ENCODE data around the gene DDR1. TPM values are rescaled to one million over a fixed set of nuclear protein-coding genes. Genes with fewer than 3 reads are reported as not detected.
A peak's percentile ranks its signal among the peaks of the same experiment; 100 is the strongest.
"Not testable (repeated sequence)": the region's sequence is repeated elsewhere in the genome, so short reads cannot be mapped to it uniquely, and the experiment has no call there.

Gene DDR1
- total and polyA plus RNA-seq, 2 donors from 2014 or later, result 95.8 to 362 TPM

GRCh38 chr6:30901436-30901835, 17.1 kb downstream of the DDR1 start:
- H3K27me3 ChIP-seq (ENCODE audit: control insufficient read depth, insufficient read depth, low read length), result no peaks in the 10 kb centered on the region
- FAIRE-seq (no peak), DNase-seq (no peak)
- H3K4me3 ChIP-seq (ENCODE audit: low read length in 3 of 3), result no peak overlapping the region
- H3K27ac ChIP-seq (ENCODE audit: low read depth in 2 of 2, low read length in 2 of 2), result no peak overlapping the region
- no peaks in the 10 kb centered on the region for H3K4me1 ChIP-seq (ENCODE audit: control insufficient read depth in 2 of 3, insufficient read depth in 2 of 3, low read depth in 1 of 3, low read length in 3 of 3)
- H3K36me3 ChIP-seq (ENCODE audit: control insufficient read depth in 2 of 3, insufficient read depth in 3 of 3, low read length in 3 of 3), result peaks cover 0 to 12% (median 9%) of the 10 kb centered on the region in 3 donors
- intact Hi-C loops (cut with DNase I), result no loop called here
- H3K9me3 ChIP-seq (ENCODE audit: control insufficient read depth in 2 of 3, insufficient read depth in 1 of 3, low read length in 3 of 3), result no peaks in the 10 kb centered on the region
- TF ChIP-seq, protein P1, sequence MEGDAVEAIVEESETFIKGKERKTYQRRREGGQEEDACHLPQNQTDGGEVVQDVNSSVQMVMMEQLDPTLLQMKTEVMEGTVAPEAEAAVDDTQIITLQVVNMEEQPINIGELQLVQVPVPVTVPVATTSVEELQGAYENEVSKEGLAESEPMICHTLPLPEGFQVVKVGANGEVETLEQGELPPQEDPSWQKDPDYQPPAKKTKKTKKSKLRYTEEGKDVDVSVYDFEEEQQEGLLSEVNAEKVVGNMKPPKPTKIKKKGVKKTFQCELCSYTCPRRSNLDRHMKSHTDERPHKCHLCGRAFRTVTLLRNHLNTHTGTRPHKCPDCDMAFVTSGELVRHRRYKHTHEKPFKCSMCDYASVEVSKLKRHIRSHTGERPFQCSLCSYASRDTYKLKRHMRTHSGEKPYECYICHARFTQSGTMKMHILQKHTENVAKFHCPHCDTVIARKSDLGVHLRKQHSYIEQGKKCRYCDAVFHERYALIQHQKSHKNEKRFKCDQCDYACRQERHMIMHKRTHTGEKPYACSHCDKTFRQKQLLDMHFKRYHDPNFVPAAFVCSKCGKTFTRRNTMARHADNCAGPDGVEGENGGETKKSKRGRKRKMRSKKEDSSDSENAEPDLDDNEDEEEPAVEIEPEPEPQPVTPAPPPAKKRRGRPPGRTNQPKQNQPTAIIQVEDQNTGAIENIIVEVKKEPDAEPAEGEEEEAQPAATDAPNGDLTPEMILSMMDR (IDR thresholded peaks at IDR 0.05; ENCODE audit: borderline replicate concordance, extremely low read depth, insufficient read depth), result no peak
- H3K9ac ChIP-seq (ENCODE audit: low read length in 3 of 3), result no peak overlapping the region

DNA sequence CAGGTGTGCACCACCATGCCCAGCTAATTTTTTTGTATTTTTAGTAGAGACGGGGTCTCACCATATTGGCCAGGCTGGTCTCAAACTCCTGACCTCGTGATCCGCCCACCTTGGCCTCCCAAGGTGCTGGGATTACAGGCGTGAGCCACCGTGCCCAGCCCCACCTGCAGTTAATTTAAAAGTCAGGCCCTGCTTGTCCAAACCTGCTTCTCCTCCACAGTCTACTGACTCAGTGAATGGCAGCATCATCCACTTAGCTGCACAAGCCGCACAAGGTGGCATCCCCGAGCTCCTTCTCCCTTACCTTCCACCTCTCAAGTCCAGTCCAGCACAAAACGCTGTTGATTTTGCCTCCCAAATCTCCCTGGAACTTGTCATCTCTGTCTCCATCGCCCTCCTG, 17.9 kb downstream of the DDR1 start:
- intact Hi-C loops (cut with DNase I); H3K27me3 ChIP-seq (ENCODE audit: control insufficient read depth, insufficient read depth, low read length); H3K27ac ChIP-seq (ENCODE audit: low read depth in 2 of 2, low read length in 2 of 2); H3K9ac ChIP-seq (ENCODE audit: low read length in 3 of 3); FAIRE-seq; H3K4me3 ChIP-seq (ENCODE audit: low read length in 3 of 3); H3K4me1 ChIP-seq (ENCODE audit: control insufficient read depth in 2 of 3, insufficient read depth in 2 of 3, low read depth in 1 of 3, low read length in 3 of 3); H3K9me3 ChIP-seq (ENCODE audit: control insufficient read depth in 2 of 3, insufficient read depth in 1 of 3, low read length in 3 of 3): not testable (repeated sequence)
- peak in 1 of 5 donors; percentile 15 for DNase-seq
- peaks cover 0 to 12% (median 6%) of the 10 kb centered on the region in 3 donors for H3K36me3 ChIP-seq (ENCODE audit: control insufficient read depth in 2 of 3, insufficient read depth in 3 of 3, low read length in 3 of 3)

- FAIRE-seq (no peak), DNase-seq (peak in 2 of 5 donors; percentile 7 to 24)
- no peak overlapping the region for H3K4me3 ChIP-seq (ENCODE audit: low read length in 3 of 3)
- intact Hi-C loops (cut with DNase I), result no loop called here
- H3K36me3 ChIP-seq (ENCODE audit: control insufficient read depth in 2 of 3, insufficient read depth in 3 of 3, low read length in 3 of 3), result peaks cover 0 to 9% (median 6%) of the 10 kb centered on the region in 3 donors
- H3K27me3 ChIP-seq (ENCODE audit: control insufficient read depth, insufficient read depth, low read length), result no peaks in the 10 kb centered on the region
- no peaks in the 10 kb centered on the region for H3K4me1 ChIP-seq (ENCODE audit: control insufficient read depth in 2 of 3, insufficient read depth in 2 of 3, low read depth in 1 of 3, low read length in 3 of 3)
- no peak overlapping the region for H3K27ac ChIP-seq (ENCODE audit: low read depth in 2 of 2, low read length in 2 of 2)
- H3K9ac ChIP-seq (ENCODE audit: low read length in 3 of 3), result no peak overlapping the region
- TF ChIP-seq, protein P1 (IDR thresholded peaks at IDR 0.05; ENCODE audit: borderline replicate concordance, extremely low read depth, insufficient read depth), result no peak
- H3K9me3 ChIP-seq (ENCODE audit: control insufficient read depth in 2 of 3, insufficient read depth in 1 of 3, low read length in 3 of 3), result no peaks in the 10 kb centered on the region
Measured at GRCh38 chr6:30902709-30903108, 18.4 kb downstream of the DDR1 start.

- intact Hi-C loops (cut with DNase I), result no loop called here
- DNase-seq (peak in 1 of 5 donors; percentile 15), FAIRE-seq (no peak)
- TF ChIP-seq, protein P1 (IDR thresholded peaks at IDR 0.05; ENCODE audit: borderline replicate concordance, extremely low read depth, insufficient read depth), result no peak
- Histone ChIP-seq H3K27me3 (ENCODE audit: control insufficient read depth, insufficient read depth, low read length) (no peaks in the 10 kb centered on the region), H3K9ac (ENCODE audit: low read length in 3 of 3) (no peak overlapping the region), H3K36me3 (ENCODE audit: control insufficient read depth in 2 of 3, insufficient read depth in 3 of 3, low read length in 3 of 3) (peaks cover 0 to 9% (median 4%) of the 10 kb centered on the region in 3 donors), H3K9me3 (ENCODE audit: control insufficient read depth in 2 of 3, insufficient read depth in 1 of 3, low read length in 3 of 3) (no peaks in the 10 kb centered on the region), H3K4me1 (ENCODE audit: control insufficient read depth in 2 of 3, insufficient read depth in 2 of 3, low read depth in 1 of 3, low read length in 3 of 3) (no peaks in the 10 kb centered on the region), H3K4me3 (ENCODE audit: low read length in 3 of 3) (no peak overlapping the region), H3K27ac (ENCODE audit: low read depth in 2 of 2, low read length in 2 of 2) (no peak overlapping the region)
Measured at GRCh38 chr6:30903236-30903635, 18.9 kb downstream of the DDR1 start.

DNA sequence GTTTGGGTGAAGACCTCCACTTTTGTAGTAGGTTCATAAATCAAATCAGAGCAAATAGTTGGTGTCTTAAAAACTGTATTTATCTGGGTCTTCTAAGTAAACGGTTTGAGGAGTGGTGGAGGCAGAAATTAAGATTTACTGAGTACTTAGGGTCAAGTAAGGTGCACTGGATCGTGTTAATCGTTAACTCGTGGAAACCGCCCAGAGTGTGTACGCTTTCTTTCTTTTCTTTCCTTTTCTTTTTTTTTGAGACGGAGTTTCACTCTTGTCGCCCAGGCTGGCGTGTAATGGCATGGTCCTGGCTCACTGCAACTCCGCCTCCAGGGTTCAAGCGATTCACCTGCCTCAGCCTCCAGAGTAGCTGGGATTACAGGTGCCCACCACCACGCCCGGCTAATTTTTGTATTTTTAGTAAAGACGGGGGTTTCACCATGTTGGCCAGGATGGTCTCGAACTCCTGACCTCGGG, 23.0 kb downstream of the DDR1 start:
- H3K9me3 ChIP-seq (ENCODE audit: control insufficient read depth in 2 of 3, insufficient read depth in 1 of 3, low read length in 3 of 3); H3K9ac ChIP-seq (ENCODE audit: low read length in 3 of 3); FAIRE-seq; H3K27me3 ChIP-seq (ENCODE audit: control insufficient read depth, insufficient read depth, low read length); intact Hi-C loops (cut with DNase I); H3K4me1 ChIP-seq (ENCODE audit: control insufficient read depth in 2 of 3, insufficient read depth in 2 of 3, low read depth in 1 of 3, low read length in 3 of 3): not testable (repeated sequence)
- DNase-seq, result peak in 3 of 5 donors; percentile 42 to 73 (median 66)
- Histone ChIP-seq H3K27ac (ENCODE audit: low read depth in 2 of 2, low read length in 2 of 2) (peak overlapping the region in 1 of 2 donors; percentile 53), H3K4me3 (ENCODE audit: low read length in 3 of 3) (peak overlapping the region; percentile 54 to 96 (median 63)), H3K36me3 (ENCODE audit: control insufficient read depth in 2 of 3, insufficient read depth in 3 of 3, low read length in 3 of 3) (peaks cover 2 to 21% (median 11%) of the 10 kb centered on the region in 3 donors)
